Measurements from ENCODE around the gene HMGCS1. TPM values are rescaled to one million over a fixed set of nuclear protein-coding genes. Genes with fewer than 3 reads are reported as not detected.

HMGCS1 gene
- total and polyA plus RNA-seq, 2 of the 8 experiments (the other 6 are each of a cell fraction or from before 2014, with no cell fraction given): 63.6 to 236 TPM

GRCh38 chr5:43336159-43336558, 22.9 kb upstream of the HMGCS1 start:
- Histone ChIP-seq H3K9me3 (ENCODE audit: insufficient read depth in 2 of 2, low read depth in 1 of 2, low read length in 1 of 2) (peaks cover 15 to 16% of the 10 kb centered on the region in 2 experiments), H4K91ac (replicated peaks; ENCODE audit: insufficient read length, low read length) (no peak overlapping the region), H3K4ac (replicated peaks; ENCODE audit: insufficient read length, low read depth, low read length) (no peak overlapping the region), H3K27me3 (replicated peaks in 1 of 4; ENCODE audit: control insufficient read depth in 3 of 4, extremely low read depth in 1 of 4, insufficient read depth in 3 of 4, low read length in 3 of 4) (no peaks in the 10 kb centered on the region), H2AK5ac (ENCODE audit: low read depth, low read length) (no peak overlapping the region), H3K4me3 (ENCODE audit: extremely low read depth in 1 of 4, insufficient read depth in 2 of 4, low read depth in 3 of 4, low read length in 4 of 4) (no peak overlapping the region), H3K9ac (replicated peaks in 1 of 4; ENCODE audit: extremely low read depth in 1 of 4, low read depth in 3 of 4, low read length in 3 of 4) (no peak overlapping the region), H2BK12ac (ENCODE audit: low read depth, low read length) (no peak overlapping the region), H4K8ac (ENCODE audit: extremely low read depth, insufficient read depth, low read length) (no peak overlapping the region), H2BK120ac (replicated peaks; ENCODE audit: low read depth, low read length) (no peak overlapping the region), H3K23ac (ENCODE audit: insufficient read length) (no peak overlapping the region), H2BK5ac (ENCODE audit: low read depth, low read length) (no peak overlapping the region), H3K27ac (ENCODE audit: low read depth, low read length) (no peak overlapping the region), H3K4me2 (ENCODE audit: insufficient read depth in 1 of 2, low read depth in 2 of 2, low read length in 2 of 2) (no peak overlapping the region), H3K14ac (ENCODE audit: insufficient read length) (no peak overlapping the region), H4K20me1 (replicated peaks in 1 of 2; ENCODE audit: control insufficient read depth in 1 of 2, insufficient read depth in 2 of 2, low read length in 2 of 2) (no peaks in the 10 kb centered on the region), H3K36me3 (ENCODE audit: control insufficient read depth in 2 of 4, insufficient read depth in 4 of 4, low read length in 3 of 4) (no peaks in the 10 kb centered on the region), H2AFZ (ENCODE audit: low read length) (no peak overlapping the region), H3K79me2 (ENCODE audit: control insufficient read depth in 1 of 2, insufficient read depth in 2 of 2, low read length in 2 of 2) (no peaks in the 10 kb centered on the region), H3K4me1 (replicated peaks in 1 of 4; ENCODE audit: control insufficient read depth in 3 of 4, insufficient read depth in 4 of 4, low read length in 3 of 4) (no peaks in the 10 kb centered on the region), H3K79me1 (ENCODE audit: low read depth, low read length) (no peaks in the 10 kb centered on the region), H3K56ac (replicated peaks; ENCODE audit: insufficient read length, low read depth, low read length) (no peak overlapping the region), H3K23me2 (ENCODE audit: low read depth, low read length) (no peaks in the 10 kb centered on the region), H2BK15ac (ENCODE audit: low read length) (no peak overlapping the region), H4K5ac (ENCODE audit: insufficient read length, low read depth, low read length) (no peak overlapping the region), H2BK20ac (ENCODE audit: low read length) (no peak overlapping the region), H3K18ac (ENCODE audit: extremely low read depth, low read length) (no peak overlapping the region)
- FAIRE-seq (no peak), DNase-seq (ENCODE audit: low read depth in 1 of 2, low spot score in 2 of 2) (no peak)
- 89% methylated on average over 2 of the region's 2 CpGs; no CpG with 5 or more reads in 1 of the 2 experiments for WGBS, 2 experiments (ENCODE audit: extremely low coverage in 1 of 2, insufficient coverage in 1 of 2, insufficient read length in 1 of 2, insufficient replicate concordance in 2 of 2, low coverage in 1 of 2, low lambda C conversion rate in 2 of 2, missing lambda C conversion rate in 1 of 2)
- ChIA-PET POLR2A (ENCODE audit: partially characterized antibody) (no interaction called here), CTCF (ENCODE audit: partially characterized antibody) (no interaction called here)
- TF ChIP-seq HDAC6 (IDR thresholded peaks at IDR 0.05; ENCODE audit: low read depth, low read length) (no peak), MAFK (IDR thresholded peaks at IDR 0.05; ENCODE audit: low read depth, low read length) (no peak), CHD1 (IDR thresholded peaks at IDR 0.05; ENCODE audit: low read depth, low read length) (no peak), BRCA1 (IDR thresholded peaks at IDR 0.05; ENCODE audit: low read depth, low read length) (no peak), SIN3A (conservative IDR thresholded peaks at IDR 0.05 in 1 of 2, IDR thresholded peaks at IDR 0.05 in 1 of 2; ENCODE audit: low read depth in 1 of 2, low read length in 2 of 2) (no peak), SRF (IDR thresholded peaks at IDR 0.05; ENCODE audit: low read depth, low read length) (no peak), ATF3 (IDR thresholded peaks at IDR 0.05; ENCODE audit: insufficient read depth, low read depth, low read length) (no peak), CTBP2 (IDR thresholded peaks at IDR 0.05; ENCODE audit: borderline replicate concordance, insufficient read depth, insufficient read length, low read length) (no peak), PHF8 (conservative IDR thresholded peaks at IDR 0.05; ENCODE audit: low read depth, low read length) (no peak), NRF1 (IDR thresholded peaks at IDR 0.05; ENCODE audit: low read depth, low read length) (no peak), SAP30 (IDR thresholded peaks at IDR 0.05; ENCODE audit: insufficient read depth, insufficient replicate concordance, low read length) (no peak), MAX (IDR thresholded peaks at IDR 0.05) (no peak)

All from H1 (cell line).